MCF 10A (cell line): ENCODE measurements around the gene C18orf32. TPM values are rescaled to one million over a fixed set of nuclear protein-coding genes. Genes with fewer than 3 reads are reported as not detected.

Source experiments
- BruUV-seq: library from RNA; stranded (reverse); fragments of 400-500 nt; replicated peaks from 2 replicates; lab custom pipeline; 2021; lab: Mats Ljungman, UMichigan
- CTCF ChIA-PET: fragments of 300-600 bp; sonication (Branson Sonifier 250); formaldehyde crosslinking; extraction: SDS; loops from one replicate; lab custom pipeline; 2021; ENCODE audit warnings: antibody characterized with exemption, inconsistent platforms; lab: Yijun Ruan, JAX
- POLR2A ChIA-PET: fragments of 300-600, 350-650 bp; sonication (Branson Sonifier 250); formaldehyde crosslinking; extraction: SDS; loops from one replicate; lab custom pipeline; 2020; ENCODE audit warnings: antibody characterized with exemption, inconsistent platforms; lab: Yijun Ruan, JAX
- DNase-seq: peaks from one replicate; pipeline ENCODE4 v3.0.0-alpha.2; 2018; ENCODE audit not compliant: unreplicated experiment
- H3K27ac Mint-ChIP-seq: one replicate; pipeline ENCODE4 v1.8.0; 2022; ENCODE audit warnings: mild to moderate bottlenecking, low read depth, mixed read lengths; ENCODE audit not compliant: unreplicated experiment
- H3K27me3 Mint-ChIP-seq: one replicate; pipeline ENCODE4 v1.8.0; 2022; ENCODE audit warnings: mixed read lengths; ENCODE audit not compliant: insufficient read depth, unreplicated experiment
- H3K36me3 Mint-ChIP-seq: one replicate; pipeline ENCODE4 v1.8.0; 2022; ENCODE audit warnings: mild to moderate bottlenecking, moderate library complexity, mixed read lengths; ENCODE audit not compliant: insufficient read depth, unreplicated experiment
- H3K4me1 Mint-ChIP-seq: one replicate; pipeline ENCODE4 v1.8.0; 2022; ENCODE audit warnings: mixed read lengths; ENCODE audit not compliant: insufficient read depth, unreplicated experiment
- H3K4me3 Mint-ChIP-seq: one replicate; pipeline ENCODE4 v1.8.0; 2022; ENCODE audit warnings: mild to moderate bottlenecking, moderate library complexity, mixed read lengths; ENCODE audit not compliant: unreplicated experiment
- H3K9me3 Mint-ChIP-seq: one replicate; pipeline ENCODE4 v1.8.0; 2022; ENCODE audit warnings: mixed read lengths; ENCODE audit not compliant: unreplicated experiment
- intact Hi-C: fragments of 100-400 bp; cut with micrococcal nuclease; formaldehyde crosslinking; loops from 2 replicates; pipeline ENCODE4 v1.14.1; 2022
- total RNA-seq: library from RNA; stranded (reverse); gene quantifications from 2 replicates; pipeline ENCODE4 v1.2.3, GENCODE V29; 2022
- TF ChIP-seq, protein P1 (sequence below): fragments of 200-600 bp; IDR thresholded peaks from one replicate; pipeline ENCODE4 v1.8.0; 2022; ENCODE audit warnings: antibody characterized with exemption, mild to moderate bottlenecking; ENCODE audit not compliant: unreplicated experiment

C18orf32 gene
- total RNA-seq, 1 experiment from 2014 or later: 28.9 TPM

- peaks cover 31% of the 10 kb centered on the region for H3K4me1 Mint-ChIP-seq
- intact Hi-C loops: no loop called here
These were observed 3.3 kb upstream of the C18orf32 start for GRCh38 chr18:49490246-49490762.

DNA sequence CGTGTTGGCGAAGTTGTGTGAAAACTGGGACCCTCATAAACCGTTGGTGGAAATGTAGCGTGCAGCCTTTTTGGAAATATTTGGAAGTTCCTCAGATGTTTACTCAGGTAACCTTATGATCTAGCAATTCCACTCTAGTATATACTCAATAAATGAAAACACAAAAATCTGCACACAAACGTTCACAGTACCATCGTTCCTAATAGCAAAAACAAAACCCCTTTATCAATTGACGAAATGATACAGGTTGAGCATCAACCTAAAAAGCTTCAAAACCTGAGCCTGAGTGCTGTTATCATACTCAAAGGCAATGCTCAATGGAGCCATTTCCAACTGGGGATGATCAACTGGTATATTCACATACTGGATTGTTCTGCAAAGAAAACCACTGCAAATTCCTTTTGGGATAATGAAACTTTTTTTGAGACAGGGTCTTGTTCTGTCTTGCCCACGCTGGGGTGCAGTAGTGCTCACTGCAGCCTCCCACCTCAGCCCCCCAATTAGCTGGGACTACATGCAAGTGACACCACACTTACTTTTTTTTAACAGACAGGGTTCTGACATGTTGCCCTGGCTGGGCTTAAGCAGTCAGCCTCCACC lies 777 bp upstream of the C18orf32 start:
- CTCF ChIA-PET: interaction anchor here (0.5 kb wide), 1 partner anchor 23 kb away, joined by 4 read pairs; no protein-coding TSS in a partner anchor
- H3K36me3 Mint-ChIP-seq: peaks cover 74% of the 10 kb centered on the region
- no TSS peak for BruUV-seq
- DNase-seq: no peak
- H3K4me3 Mint-ChIP-seq: peak overlapping the region; percentile 99
- peaks cover 28% of the 10 kb centered on the region for H3K4me1 Mint-ChIP-seq
- TF ChIP-seq, protein P1, sequence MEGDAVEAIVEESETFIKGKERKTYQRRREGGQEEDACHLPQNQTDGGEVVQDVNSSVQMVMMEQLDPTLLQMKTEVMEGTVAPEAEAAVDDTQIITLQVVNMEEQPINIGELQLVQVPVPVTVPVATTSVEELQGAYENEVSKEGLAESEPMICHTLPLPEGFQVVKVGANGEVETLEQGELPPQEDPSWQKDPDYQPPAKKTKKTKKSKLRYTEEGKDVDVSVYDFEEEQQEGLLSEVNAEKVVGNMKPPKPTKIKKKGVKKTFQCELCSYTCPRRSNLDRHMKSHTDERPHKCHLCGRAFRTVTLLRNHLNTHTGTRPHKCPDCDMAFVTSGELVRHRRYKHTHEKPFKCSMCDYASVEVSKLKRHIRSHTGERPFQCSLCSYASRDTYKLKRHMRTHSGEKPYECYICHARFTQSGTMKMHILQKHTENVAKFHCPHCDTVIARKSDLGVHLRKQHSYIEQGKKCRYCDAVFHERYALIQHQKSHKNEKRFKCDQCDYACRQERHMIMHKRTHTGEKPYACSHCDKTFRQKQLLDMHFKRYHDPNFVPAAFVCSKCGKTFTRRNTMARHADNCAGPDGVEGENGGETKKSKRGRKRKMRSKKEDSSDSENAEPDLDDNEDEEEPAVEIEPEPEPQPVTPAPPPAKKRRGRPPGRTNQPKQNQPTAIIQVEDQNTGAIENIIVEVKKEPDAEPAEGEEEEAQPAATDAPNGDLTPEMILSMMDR: no peak
- no peaks in the 10 kb centered on the region for H3K27me3 Mint-ChIP-seq
- POLR2A ChIA-PET: interaction anchor here (0.6 to 5.0 kb wide), 23 partner anchors 8 to 1542 kb away, joined by 3 to 62 read pairs (median 5); partner anchors contain the start of genes DYM, LIPG, MBD1 and SKA1
- H3K9me3 Mint-ChIP-seq: no peaks in the 10 kb centered on the region
- intact Hi-C loops: loop anchor here (2.0 kb wide), 2 partner anchors 27 to 813 kb away; partner anchors contain the start of gene DYM
- H3K27ac Mint-ChIP-seq: peak overlapping the region; percentile 64

More at GRCh38 chr18:49490246-49490762, 3.3 kb upstream of the C18orf32 start:
- Mint-ChIP-seq H3K36me3 (peaks cover 63% of the 10 kb centered on the region), H3K27ac (peak overlapping the region; percentile 99), H3K9me3 (no peaks in the 10 kb centered on the region), H3K27me3 (no peaks in the 10 kb centered on the region), H3K4me3 (peak overlapping the region; percentile 99)
- ChIA-PET CTCF (interaction anchor here (0.6 kb wide), 1 partner anchor 1354 kb away, joined by 3 read pairs; no protein-coding TSS in a partner anchor), POLR2A (interaction anchor here (0.7 to 1.5 kb wide), 5 partner anchors 13 to 331 kb away, joined by 3 to 12 read pairs (median 4); no protein-coding TSS in a partner anchor)
- DNase-seq: no peak
- no TSS peak for BruUV-seq
- TF ChIP-seq, protein P1: no peak

DNA sequence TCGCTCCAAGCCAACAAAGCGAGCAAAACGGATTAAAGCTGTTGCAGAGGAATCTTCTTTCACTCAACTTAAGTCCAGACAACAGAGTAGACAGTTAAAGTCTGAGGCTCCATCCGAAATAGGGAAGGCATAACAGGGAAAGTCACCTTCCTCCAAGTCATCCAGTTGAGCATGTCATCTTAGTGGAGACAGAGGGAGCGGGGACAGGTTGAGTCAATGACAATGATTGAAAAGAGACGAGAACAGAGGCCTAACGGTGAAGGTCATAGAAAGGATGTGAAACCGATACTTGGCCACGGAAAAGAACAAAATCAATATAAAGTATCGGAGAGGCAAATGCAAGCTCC lies 455 bp downstream of the C18orf32 start:
- no peak for DNase-seq
- BruUV-seq: no TSS peak
- no peaks in the 10 kb centered on the region for H3K9me3 Mint-ChIP-seq
- CTCF ChIA-PET: interaction anchor here (0.6 to 2.7 kb wide), 6 partner anchors 10 to 947 kb away, joined by 3 to 7 read pairs (median 4); no protein-coding TSS in a partner anchor
- H3K4me1 Mint-ChIP-seq: peaks cover 28% of the 10 kb centered on the region
- H3K27me3 Mint-ChIP-seq: no peaks in the 10 kb centered on the region
- H3K4me3 Mint-ChIP-seq: peak overlapping the region; percentile 99
- POLR2A ChIA-PET: interaction anchor here (0.7 to 5.0 kb wide), 27 partner anchors 10 to 1543 kb away, joined by 3 to 62 read pairs (median 5); partner anchors contain the start of genes DYM, LIPG, MBD1 and SKA1
- H3K27ac Mint-ChIP-seq: peak overlapping the region; percentile 95
- peaks cover 76% of the 10 kb centered on the region for H3K36me3 Mint-ChIP-seq
- intact Hi-C loops: loop anchor here (2.0 kb wide), 2 partner anchors 26 to 812 kb away; partner anchors contain the start of gene DYM
- TF ChIP-seq, protein P1: no peak

GRCh38 chr18:49486134-49486533 lies 900 bp downstream of the C18orf32 start:
- ChIA-PET CTCF (interaction anchor here (0.6 to 2.7 kb wide), 9 partner anchors 9 to 810 kb away, joined by 3 to 7 read pairs (median 4); no protein-coding TSS in a partner anchor), POLR2A (interaction anchor here (0.7 to 5.0 kb wide), 19 partner anchors 9 to 889 kb away, joined by 3 to 62 read pairs (median 5); partner anchors contain the start of genes DYM, MBD1 and SKA1)
- Mint-ChIP-seq H3K9me3 (no peaks in the 10 kb centered on the region), H3K4me1 (peaks cover 28% of the 10 kb centered on the region), H3K36me3 (peaks cover 76% of the 10 kb centered on the region), H3K27me3 (no peaks in the 10 kb centered on the region), H3K4me3 (peak overlapping the region; percentile 99), H3K27ac (peak overlapping the region; percentile 95)
- TF ChIP-seq, protein P1: no peak
- no TSS peak for BruUV-seq
- intact Hi-C loops: loop anchor here (2.0 kb wide), 2 partner anchors 25 to 811 kb away; partner anchors contain the start of gene DYM
- DNase-seq: no peak
